HG03378 (cell line): Measurements from ENCODE around the gene ARHGEF17.

ENCODE experiments used
- ATAC-seq: cut with Tn5 transposase; IDR thresholded peaks from one replicate; pipeline ENCODE4 v1.9.1; 2021; ENCODE audit warnings: mild to moderate bottlenecking, moderate library complexity; ENCODE audit not compliant: unreplicated experiment

ARHGEF17 gene

GRCh38 chr11:73313652-73314051 lies 5.6 kb downstream of the ARHGEF17 start:
- no peak for ATAC-seq

GRCh38 chr11:73314117-73314961 lies 6.3 kb downstream of the ARHGEF17 start:
- no peak for ATAC-seq

GRCh38 chr11:73315293-73316020 lies 7.4 kb downstream of the ARHGEF17 start:
- ATAC-seq: no peak

- ATAC-seq: no peak
Observed at GRCh38 chr11:73316422-73316821, 8.3 kb downstream of the ARHGEF17 start.

- ATAC-seq: no peak
Observed at GRCh38 chr11:73317373-73317772, 9.3 kb downstream of the ARHGEF17 start.

GRCh38 chr11:73317803-73318202 lies 9.7 kb downstream of the ARHGEF17 start:
- ATAC-seq: no peak

- ATAC-seq: no peak
Observed at GRCh38 chr11:73318501-73319011, 10.5 kb downstream of the ARHGEF17 start.

- ATAC-seq: no peak
Observed at GRCh38 chr11:73320763-73321603, 12.9 kb downstream of the ARHGEF17 start.

GRCh38 chr11:73321604-73322381 lies 13.7 kb downstream of the ARHGEF17 start:
- no peak for ATAC-seq

GRCh38 chr11:73322382-73323306 lies 14.6 kb downstream of the ARHGEF17 start:
- ATAC-seq: no peak

- no peak for ATAC-seq
Observed at GRCh38 chr11:73323464-73323863, 15.4 kb downstream of the ARHGEF17 start.

- no peak for ATAC-seq
Observed at GRCh38 chr11:73324116-73324515, 16.0 kb downstream of the ARHGEF17 start.

GRCh38 chr11:73324665-73325035 lies 16.6 kb downstream of the ARHGEF17 start:
- ATAC-seq: no peak

GRCh38 chr11:73325036-73325981 lies 17.2 kb downstream of the ARHGEF17 start:
- ATAC-seq: peak; percentile 49

- ATAC-seq: peak; percentile 46
Observed at GRCh38 chr11:73326929-73327811, 19.1 kb downstream of the ARHGEF17 start.

- no peak for ATAC-seq
Observed at GRCh38 chr11:73327812-73328364, 19.8 kb downstream of the ARHGEF17 start.

GRCh38 chr11:73330569-73331093 lies 22.6 kb downstream of the ARHGEF17 start:
- no peak for ATAC-seq
